ENCODE data around the gene HGF. TPM values are rescaled to one million over a fixed set of nuclear protein-coding genes. Genes with fewer than 3 reads are reported as not detected.

Gene HGF
- total RNA-seq, 1 donor from 2014 or later = not detected

DNA sequence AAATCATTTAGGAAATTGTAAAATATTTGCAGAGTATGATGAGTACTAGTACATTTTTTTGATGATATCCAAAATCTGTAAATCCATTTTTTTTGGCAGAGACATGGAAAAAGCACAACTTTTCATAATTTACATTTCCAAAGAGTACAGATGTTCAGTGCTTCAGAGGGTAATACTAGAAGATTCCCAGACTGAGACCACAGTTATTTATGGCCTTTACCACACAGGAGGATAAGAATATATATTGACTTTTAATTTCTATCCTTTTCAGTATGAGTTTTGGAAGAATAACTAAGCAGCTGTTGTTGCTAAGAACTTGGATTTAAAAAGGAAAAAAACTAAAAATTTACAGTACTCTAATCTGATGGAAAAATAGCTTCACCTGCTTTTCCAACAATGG, 61.9 kb downstream of the HGF start:
- Histone ChIP-seq H3K4me3 (ENCODE audit: low read depth, low read length) (no peak overlapping the region), H3K36me3 (ENCODE audit: control insufficient read depth, insufficient read depth, low read length) (no peaks in the 10 kb centered on the region), H3K27me3 (ENCODE audit: control insufficient read depth, insufficient read depth, low read length) (no peaks in the 10 kb centered on the region)
- TF ChIP-seq, protein P1, sequence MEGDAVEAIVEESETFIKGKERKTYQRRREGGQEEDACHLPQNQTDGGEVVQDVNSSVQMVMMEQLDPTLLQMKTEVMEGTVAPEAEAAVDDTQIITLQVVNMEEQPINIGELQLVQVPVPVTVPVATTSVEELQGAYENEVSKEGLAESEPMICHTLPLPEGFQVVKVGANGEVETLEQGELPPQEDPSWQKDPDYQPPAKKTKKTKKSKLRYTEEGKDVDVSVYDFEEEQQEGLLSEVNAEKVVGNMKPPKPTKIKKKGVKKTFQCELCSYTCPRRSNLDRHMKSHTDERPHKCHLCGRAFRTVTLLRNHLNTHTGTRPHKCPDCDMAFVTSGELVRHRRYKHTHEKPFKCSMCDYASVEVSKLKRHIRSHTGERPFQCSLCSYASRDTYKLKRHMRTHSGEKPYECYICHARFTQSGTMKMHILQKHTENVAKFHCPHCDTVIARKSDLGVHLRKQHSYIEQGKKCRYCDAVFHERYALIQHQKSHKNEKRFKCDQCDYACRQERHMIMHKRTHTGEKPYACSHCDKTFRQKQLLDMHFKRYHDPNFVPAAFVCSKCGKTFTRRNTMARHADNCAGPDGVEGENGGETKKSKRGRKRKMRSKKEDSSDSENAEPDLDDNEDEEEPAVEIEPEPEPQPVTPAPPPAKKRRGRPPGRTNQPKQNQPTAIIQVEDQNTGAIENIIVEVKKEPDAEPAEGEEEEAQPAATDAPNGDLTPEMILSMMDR (IDR thresholded peaks at IDR 0.05; ENCODE audit: insufficient read depth, low read length, poor library complexity, severe bottlenecking) = no peak
- no peak for DNase-seq (ENCODE audit: low read depth)

DNA sequence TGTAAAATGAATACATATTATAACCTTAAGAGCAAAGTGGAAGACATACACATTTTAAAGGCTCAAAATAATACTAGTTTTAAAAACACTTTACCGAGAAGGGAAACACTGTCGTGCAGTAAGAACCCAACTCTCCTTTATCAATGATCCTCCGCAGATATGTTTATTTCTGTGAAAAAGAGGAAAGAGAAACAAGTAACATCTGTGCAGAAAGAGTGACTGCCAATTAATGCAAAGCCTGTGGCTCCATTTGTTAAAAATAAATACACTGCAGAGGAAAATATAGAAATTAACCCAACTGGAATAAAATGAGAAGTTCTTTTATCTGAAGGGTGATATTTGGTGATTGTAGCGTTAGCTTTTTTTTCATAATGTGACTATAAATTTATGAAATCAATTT, 62.7 kb downstream of the HGF start:
- no peaks in the 10 kb centered on the region for H3K27me3 ChIP-seq (ENCODE audit: control insufficient read depth, insufficient read depth, low read length)
- TF ChIP-seq, protein P1 (IDR thresholded peaks at IDR 0.05; ENCODE audit: insufficient read depth, low read length, poor library complexity, severe bottlenecking) = no peak
- no peak for DNase-seq (ENCODE audit: low read depth)
- no peak overlapping the region for H3K4me3 ChIP-seq (ENCODE audit: low read depth, low read length)
- no peaks in the 10 kb centered on the region for H3K36me3 ChIP-seq (ENCODE audit: control insufficient read depth, insufficient read depth, low read length)

DNA sequence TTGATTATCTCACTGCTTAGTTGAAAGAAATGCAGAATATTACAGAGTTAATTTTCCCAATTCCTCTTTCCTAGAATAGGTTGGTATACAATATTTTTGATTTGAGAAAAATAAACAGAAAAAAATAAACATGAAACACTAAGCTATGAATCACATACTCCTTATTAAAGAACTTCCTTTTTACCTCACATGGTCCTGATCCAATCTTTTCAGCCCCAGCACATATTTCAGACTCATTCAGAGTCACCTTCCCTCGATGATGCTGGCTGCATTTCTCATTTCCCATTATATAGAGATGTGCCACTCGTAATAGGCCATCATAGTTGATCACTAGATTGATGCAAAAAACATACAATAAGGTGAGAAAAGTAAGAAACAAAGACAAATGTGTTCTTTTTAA, 64.6 kb downstream of the HGF start:
- no peaks in the 10 kb centered on the region for H3K36me3 ChIP-seq (ENCODE audit: control insufficient read depth, insufficient read depth, low read length)
- DNase-seq (ENCODE audit: low read depth) = no peak
- H3K4me3 ChIP-seq (ENCODE audit: low read depth, low read length) = no peak overlapping the region
- H3K27me3 ChIP-seq (ENCODE audit: control insufficient read depth, insufficient read depth, low read length) = no peaks in the 10 kb centered on the region
- TF ChIP-seq, protein P1 (IDR thresholded peaks at IDR 0.05; ENCODE audit: insufficient read depth, low read length, poor library complexity, severe bottlenecking) = no peak

DNA sequence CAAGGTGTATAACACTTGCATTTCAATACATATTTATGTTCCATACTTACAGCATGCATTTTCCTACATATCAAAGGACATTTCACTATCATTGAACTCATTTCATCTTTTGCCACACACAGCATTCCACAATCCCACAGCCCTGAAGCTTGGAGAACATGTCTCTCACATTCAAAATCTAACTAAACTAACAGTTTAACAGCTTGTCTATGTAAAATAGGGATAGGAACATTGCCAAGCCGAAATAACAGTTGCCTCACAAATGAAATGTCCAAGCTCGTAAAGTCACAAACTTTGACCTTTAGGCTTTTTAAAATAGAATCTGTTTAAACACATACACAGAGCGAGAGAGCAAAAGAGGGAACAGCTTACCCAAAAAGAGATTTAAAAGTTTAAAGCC, 65.3 kb downstream of the HGF start:
- H3K27me3 ChIP-seq (ENCODE audit: control insufficient read depth, insufficient read depth, low read length) = no peaks in the 10 kb centered on the region
- DNase-seq (ENCODE audit: low read depth) = no peak
- TF ChIP-seq, protein P1 (IDR thresholded peaks at IDR 0.05; ENCODE audit: insufficient read depth, low read length, poor library complexity, severe bottlenecking) = no peak

DNA sequence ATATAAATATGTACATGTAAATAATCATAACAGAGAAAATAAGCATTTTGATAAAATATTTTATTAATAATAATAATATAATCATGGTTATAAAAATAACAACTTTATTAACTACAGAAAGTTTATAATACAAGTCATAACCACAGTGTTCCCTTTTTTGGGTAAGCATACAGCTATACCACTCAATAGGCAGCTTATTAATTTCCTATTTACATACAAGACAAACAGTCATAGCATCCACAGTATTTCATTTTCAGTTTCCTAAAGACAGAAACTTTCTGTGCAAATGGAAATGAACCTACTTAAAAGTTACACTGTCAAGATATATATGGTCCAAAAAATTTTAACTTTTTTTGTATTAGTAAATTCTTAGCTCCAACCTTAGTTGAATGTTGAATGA, 70.9 kb downstream of the HGF start:
- no peak overlapping the region for H3K4me3 ChIP-seq (ENCODE audit: low read depth, low read length)
- H3K27me3 ChIP-seq (ENCODE audit: control insufficient read depth, insufficient read depth, low read length) = no peaks in the 10 kb centered on the region
- DNase-seq (ENCODE audit: low read depth) = no peak
- TF ChIP-seq, protein P1 (IDR thresholded peaks at IDR 0.05; ENCODE audit: insufficient read depth, low read length, poor library complexity, severe bottlenecking) = no peak
- no peaks in the 10 kb centered on the region for H3K36me3 ChIP-seq (ENCODE audit: control insufficient read depth, insufficient read depth, low read length)

More for the DNA sequence above, 65.3 kb downstream of the HGF start:
- Histone ChIP-seq H3K36me3 (ENCODE audit: control insufficient read depth, insufficient read depth, low read length) (no peaks in the 10 kb centered on the region), H3K4me3 (ENCODE audit: low read depth, low read length) (no peak overlapping the region)

DNA sequence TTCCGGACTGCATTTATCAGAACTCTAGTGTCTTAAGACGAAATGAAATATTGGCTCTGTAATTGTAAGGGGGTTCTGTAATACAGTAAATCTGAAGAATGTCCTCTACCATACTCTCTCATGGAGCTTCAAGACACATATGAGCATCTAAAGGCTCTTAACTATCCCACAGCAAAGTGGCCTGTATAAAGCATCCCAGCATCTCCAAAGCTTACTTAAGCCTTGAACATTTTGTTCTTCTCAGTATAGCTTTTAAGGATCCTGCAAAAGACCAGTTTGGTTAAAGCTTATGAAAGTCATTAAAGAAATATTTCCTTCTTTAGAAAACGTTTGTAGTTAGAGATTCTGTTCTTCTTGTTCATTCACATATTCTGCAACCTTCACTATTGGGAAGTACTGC, 75.1 kb downstream of the HGF start:
- H3K27me3 ChIP-seq (ENCODE audit: control insufficient read depth, insufficient read depth, low read length) = no peaks in the 10 kb centered on the region
- H3K36me3 ChIP-seq (ENCODE audit: control insufficient read depth, insufficient read depth, low read length) = no peaks in the 10 kb centered on the region
- TF ChIP-seq, protein P1 (IDR thresholded peaks at IDR 0.05; ENCODE audit: insufficient read depth, low read length, poor library complexity, severe bottlenecking) = no peak
- no peak for DNase-seq (ENCODE audit: low read depth)
- no peak overlapping the region for H3K4me3 ChIP-seq (ENCODE audit: low read depth, low read length)

All from kidney epithelial cell (primary cell).